GM19324 (cell line): ENCODE measurements around the gene LRRC4C.

ENCODE experiments used
- ATAC-seq: cut with Tn5 transposase; IDR thresholded peaks from one replicate; pipeline ENCODE4 v1.9.1; 2021; ENCODE audit warnings: mild to moderate bottlenecking, moderate library complexity; ENCODE audit not compliant: unreplicated experiment, low FRiP score

LRRC4C gene

DNA sequence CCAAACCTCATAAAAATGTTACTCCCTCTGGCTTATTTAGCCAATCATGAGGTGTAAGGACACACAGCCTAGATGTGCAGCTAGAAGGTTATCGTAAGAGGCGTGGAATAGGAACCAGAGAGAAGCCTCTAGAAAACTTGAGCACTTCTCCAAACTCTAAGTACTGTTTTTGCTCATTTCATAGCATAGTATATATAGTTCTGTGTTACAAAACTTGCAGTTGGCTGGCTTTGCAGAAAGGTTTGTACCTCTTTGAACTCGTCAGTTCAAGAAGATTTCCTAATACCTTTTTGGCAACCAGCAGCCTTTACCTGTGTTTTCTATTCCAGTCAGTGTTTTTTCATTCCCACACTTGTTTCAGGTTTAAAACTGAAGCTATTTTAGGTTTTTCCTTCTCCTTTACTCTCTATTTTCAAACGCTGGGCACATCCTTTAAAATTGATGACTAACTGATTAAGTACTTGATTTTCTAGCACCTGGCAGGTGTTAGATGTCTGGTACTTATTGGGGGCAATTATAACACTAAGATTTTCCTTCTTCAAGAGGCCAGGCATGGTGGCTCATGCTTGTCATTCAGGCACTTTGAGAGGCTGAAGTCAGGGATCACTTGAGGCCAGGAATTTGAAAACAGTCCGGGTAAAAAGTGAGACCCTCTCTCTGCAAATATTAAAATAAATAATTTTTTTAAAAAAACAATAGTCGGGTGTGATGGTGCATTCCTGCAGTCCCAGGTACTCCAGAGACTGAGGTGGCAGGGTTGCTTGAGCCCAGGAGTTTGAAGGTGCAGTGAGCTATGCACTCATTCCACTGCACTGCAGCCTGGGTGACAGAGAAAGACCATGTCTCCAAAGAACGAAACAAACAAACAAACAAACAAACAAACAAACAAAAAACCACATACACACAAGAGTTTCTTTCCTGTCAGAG is 125.2 kb downstream of the LRRC4C start:
- no peak for ATAC-seq

GRCh38 chr11:41333357-41333756 is 126.1 kb downstream of the LRRC4C start:
- no peak for ATAC-seq

DNA sequence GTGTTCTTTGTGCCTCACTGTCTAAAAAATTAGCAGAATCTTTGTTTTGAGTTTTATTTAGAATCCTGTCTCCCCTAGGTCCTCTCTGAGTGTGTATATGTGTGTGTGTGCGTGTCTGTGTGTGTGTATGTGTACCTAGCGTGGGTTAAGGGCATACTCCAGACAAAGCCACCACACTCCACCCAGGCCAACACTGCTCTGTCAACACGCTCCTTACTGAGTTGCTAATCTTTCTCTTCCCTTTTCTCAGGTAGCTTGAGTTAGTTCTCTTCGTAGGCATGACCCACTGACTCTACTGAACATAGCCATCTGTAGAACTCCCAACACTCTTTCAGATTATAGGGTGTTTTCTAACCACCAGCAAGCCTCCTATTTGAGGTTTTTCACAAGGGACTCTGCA is 131.1 kb downstream of the LRRC4C start:
- ATAC-seq = no peak

- ATAC-seq = no peak
Observed at GRCh38 chr11:41323446-41323845, 136.0 kb downstream of the LRRC4C start.

DNA sequence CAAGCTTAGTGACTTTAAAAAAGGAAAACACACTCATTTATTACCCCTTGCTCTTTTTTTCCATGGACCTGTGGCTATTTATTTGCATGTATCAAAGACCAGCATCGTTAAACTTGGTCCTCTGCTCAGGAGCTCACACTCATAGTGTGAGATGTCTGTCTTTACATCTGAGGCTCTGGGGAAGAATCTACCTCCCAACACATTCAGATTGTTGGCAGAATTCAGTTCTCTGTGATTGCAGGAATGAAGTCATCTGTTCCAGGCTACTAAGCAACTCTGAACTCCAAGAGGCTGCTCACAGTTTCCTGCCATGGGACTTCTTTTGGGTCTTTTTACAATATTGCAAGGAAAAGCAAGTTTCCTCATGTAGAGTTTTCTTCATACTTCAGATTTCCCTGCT is 138.8 kb downstream of the LRRC4C start:
- no peak for ATAC-seq

GRCh38 chr11:41320238-41320637 is 139.2 kb downstream of the LRRC4C start:
- no peak for ATAC-seq

DNA sequence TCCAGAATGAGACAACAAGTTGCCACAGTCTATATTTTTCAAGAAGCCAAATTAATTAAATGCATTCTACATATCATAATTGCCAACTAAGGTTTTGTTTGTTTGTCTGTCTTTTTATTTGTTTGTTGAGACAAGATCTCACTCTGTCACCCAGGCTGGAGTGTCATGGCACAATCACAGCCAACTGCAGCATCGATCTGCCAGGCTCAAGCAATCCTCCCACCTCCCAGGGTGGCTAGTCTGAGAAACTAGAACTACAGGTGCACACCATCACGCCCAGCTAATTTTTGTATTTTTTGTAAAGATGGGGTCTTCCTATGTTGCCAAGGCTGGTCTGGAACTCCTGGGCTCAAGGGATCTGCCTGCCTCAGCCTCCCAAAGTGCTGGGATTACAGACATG is 140.0 kb downstream of the LRRC4C start:
- no peak for ATAC-seq

GRCh38 chr11:41316751-41317150 is 142.7 kb downstream of the LRRC4C start:
- no peak for ATAC-seq

DNA sequence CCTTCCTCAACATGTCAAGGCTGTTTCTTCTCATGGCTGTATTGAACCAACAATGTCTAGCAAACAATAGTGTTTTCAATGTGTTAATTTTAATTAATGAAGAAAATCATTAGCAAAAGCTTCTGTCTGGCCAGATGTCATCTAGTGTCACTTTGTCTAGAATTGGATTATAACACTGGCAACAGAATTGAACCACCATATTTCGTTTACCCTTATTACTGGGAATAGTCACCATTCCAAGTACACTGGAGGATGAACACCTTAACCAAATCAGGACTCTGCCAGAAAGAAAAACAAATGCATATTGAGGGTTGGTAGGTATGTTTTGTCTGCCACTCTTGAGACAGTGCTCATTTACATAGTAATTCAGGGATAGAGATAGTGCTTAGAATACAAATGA is 146.2 kb downstream of the LRRC4C start:
- no peak for ATAC-seq

- ATAC-seq = no peak
Observed at GRCh38 chr11:41309716-41310115, 149.7 kb downstream of the LRRC4C start.

DNA sequence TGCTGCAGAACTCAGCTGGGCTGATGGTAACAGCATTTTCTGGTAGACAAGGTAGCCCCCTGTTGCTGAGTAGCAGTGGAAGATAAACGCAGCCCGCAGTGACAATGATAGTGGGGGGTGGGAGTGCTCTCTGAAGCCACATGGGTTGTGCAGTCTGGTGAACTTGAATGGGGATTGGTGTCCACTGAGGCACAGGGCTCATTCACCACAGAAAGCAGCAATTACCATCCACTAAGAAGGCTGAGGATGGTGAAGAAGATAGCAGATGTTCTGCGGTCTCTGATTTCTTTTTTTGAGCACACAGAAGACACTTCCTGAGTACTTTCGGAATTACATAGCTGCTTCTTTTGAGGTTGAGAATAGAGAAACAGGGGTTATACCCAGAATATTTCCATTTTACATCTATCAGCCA is 150.3 kb downstream of the LRRC4C start:
- no peak for ATAC-seq

GRCh38 chr11:41308286-41308685 is 151.2 kb downstream of the LRRC4C start:
- no peak for ATAC-seq

- ATAC-seq = no peak
Observed at GRCh38 chr11:41307296-41308080, 152.0 kb downstream of the LRRC4C start.

GRCh38 chr11:41306431-41306830 is 153.0 kb downstream of the LRRC4C start:
- no peak for ATAC-seq

DNA sequence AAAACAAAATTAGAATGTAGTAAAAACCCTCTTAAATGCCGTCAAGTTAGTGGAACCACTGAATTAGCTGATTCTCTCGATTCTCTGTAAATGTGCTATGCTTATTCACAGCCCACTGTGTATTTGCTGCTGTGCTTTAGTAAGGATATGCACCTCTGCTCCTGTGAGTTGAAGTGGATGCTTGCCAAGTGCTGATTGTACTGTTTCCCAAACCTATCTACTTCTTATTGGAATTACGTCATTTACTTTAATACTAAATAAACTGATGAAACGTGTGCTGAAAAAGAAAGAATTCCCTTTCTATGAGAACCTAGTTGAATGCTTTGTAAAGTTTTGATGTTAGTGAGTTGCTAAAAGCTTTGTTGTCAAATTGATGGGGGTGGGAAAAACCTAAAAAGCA is 158.4 kb downstream of the LRRC4C start:
- ATAC-seq = no peak

- ATAC-seq = no peak
Observed at GRCh38 chr11:41289408-41289807, 170.0 kb downstream of the LRRC4C start.

- no peak for ATAC-seq
Observed at GRCh38 chr11:41286751-41287150, 172.7 kb downstream of the LRRC4C start.

- ATAC-seq = no peak
Observed at GRCh38 chr11:41284354-41284753, 175.1 kb downstream of the LRRC4C start.

DNA sequence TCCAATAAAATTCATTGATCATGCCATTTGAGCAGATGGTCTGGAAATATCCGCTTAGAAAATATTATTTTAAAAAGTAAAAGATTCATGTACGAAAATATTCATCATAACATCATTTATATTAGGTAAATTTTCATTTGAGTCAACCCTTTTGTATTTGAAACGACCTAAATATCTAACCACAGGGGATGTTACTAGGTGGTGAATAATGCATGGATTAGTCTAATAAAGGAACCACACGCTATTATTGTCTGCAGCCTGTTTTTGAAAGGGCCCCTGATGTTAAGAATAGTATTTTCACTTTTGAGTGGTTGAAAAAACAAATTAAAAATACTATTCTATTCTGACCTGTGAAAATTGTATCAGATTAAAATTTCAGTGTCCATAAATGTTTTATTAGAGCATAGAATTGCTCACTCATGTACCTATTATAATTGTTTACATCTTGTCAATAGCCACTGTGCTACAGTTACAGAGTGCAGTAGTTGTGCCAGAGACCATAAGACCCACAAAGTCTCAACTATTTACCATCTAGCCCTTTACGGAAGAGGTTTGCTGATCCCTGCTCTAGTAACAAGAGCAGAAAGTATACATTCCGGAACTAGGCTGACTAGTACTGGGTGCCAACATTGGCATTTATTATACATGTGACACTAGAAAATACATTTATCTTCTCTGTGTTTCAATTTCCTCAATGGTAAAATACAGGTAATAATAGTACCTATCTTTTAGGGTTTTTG is 176.1 kb downstream of the LRRC4C start:
- ATAC-seq = no peak

- ATAC-seq = no peak
Observed at GRCh38 chr11:41282395-41282794, 177.1 kb downstream of the LRRC4C start.
